Measurements from ENCODE around the gene RARB. TPM values are rescaled to one million over a fixed set of nuclear protein-coding genes. Genes with fewer than 3 reads are reported as not detected.

RARB gene
- polyA plus RNA-seq, 1 donor (not counting 4 experiments of a cell fraction or from before 2014, with no cell fraction given) = 0.03 TPM

- Histone ChIP-seq H4K20me1 (ENCODE audit: control insufficient read depth, extremely low read depth, insufficient read depth, low read length) (no peaks in the 10 kb centered on the region), H3K9ac (ENCODE audit: control insufficient read depth, extremely low read depth, insufficient read depth, low read length) (no peak overlapping the region)
These were observed 135.5 kb downstream of the RARB start for GRCh38 chr3:25563601-25564000.

GRCh38 chr3:25564075-25564474, 136.0 kb downstream of the RARB start:
- no peak overlapping the region for H3K4me2 ChIP-seq (ENCODE audit: control insufficient read depth, extremely low read depth, insufficient read depth, low read depth, low read length)
- H3K27me3 ChIP-seq (ENCODE audit: control insufficient read depth, extremely low read depth, insufficient read depth, low read length) = no peaks in the 10 kb centered on the region
- H3K4me1 ChIP-seq (ENCODE audit: control insufficient read depth, extremely low read depth, insufficient read depth, low read length) = no peaks in the 10 kb centered on the region
- H3K9me3 ChIP-seq (ENCODE audit: control insufficient read depth, low read depth, low read length) = no peaks in the 10 kb centered on the region
- DNase-seq (ENCODE audit: low read depth, low spot score) = no peak
- no peaks in the 10 kb centered on the region for H4K20me1 ChIP-seq (ENCODE audit: control insufficient read depth, extremely low read depth, insufficient read depth, low read length)
- dilution Hi-C loops (cut with MboI; ENCODE audit: extremely low pct_ligation_motif_present, low sequenced_read_pairs) = no loop called here
- no peaks in the 10 kb centered on the region for H3K36me3 ChIP-seq (ENCODE audit: control insufficient read depth in 2 of 2, extremely low read depth in 1 of 2, insufficient read depth in 2 of 2, low read length in 2 of 2)
- H3K27ac ChIP-seq (ENCODE audit: control insufficient read depth, insufficient read depth, low read length) = no peak overlapping the region
- TF ChIP-seq CTCF (optimal IDR thresholded peaks at IDR 0.05 in 1 of 3, IDR thresholded peaks at IDR 0.05 in 1 of 3, conservative IDR thresholded peaks at IDR 0.05 in 1 of 3; ENCODE audit: extremely low read depth in 1 of 3, insufficient read depth in 2 of 3, low read length in 3 of 3) (no peak), EZH2 (IDR thresholded peaks at IDR 0.05; ENCODE audit: low read length) (no peak)
- no peak overlapping the region for H2AFZ ChIP-seq (ENCODE audit: control insufficient read depth, low read length)
- H3K9me1 ChIP-seq (ENCODE audit: control insufficient read depth, extremely low read depth, insufficient read depth, low read length) = no peaks in the 10 kb centered on the region
- H3K4me3 ChIP-seq (ENCODE audit: control insufficient read depth in 2 of 3, extremely low read depth in 1 of 3, insufficient read depth in 2 of 3, low read depth in 1 of 3, low read length in 3 of 3) = no peak overlapping the region
- no peak for FAIRE-seq
- H3K9ac ChIP-seq (ENCODE audit: control insufficient read depth, extremely low read depth, insufficient read depth, low read length) = no peak overlapping the region
- H3K79me2 ChIP-seq (ENCODE audit: control insufficient read depth, insufficient read depth, low read length) = no peaks in the 10 kb centered on the region

More at GRCh38 chr3:25563601-25564000, 135.5 kb downstream of the RARB start:
- Histone ChIP-seq H3K79me2 (ENCODE audit: control insufficient read depth, insufficient read depth, low read length) (no peaks in the 10 kb centered on the region), H3K9me3 (ENCODE audit: control insufficient read depth, low read depth, low read length) (no peaks in the 10 kb centered on the region), H3K4me1 (ENCODE audit: control insufficient read depth, extremely low read depth, insufficient read depth, low read length) (no peaks in the 10 kb centered on the region), H3K4me3 (ENCODE audit: control insufficient read depth in 2 of 3, extremely low read depth in 1 of 3, insufficient read depth in 2 of 3, low read depth in 1 of 3, low read length in 3 of 3) (no peak overlapping the region), H3K27ac (ENCODE audit: control insufficient read depth, insufficient read depth, low read length) (no peak overlapping the region), H3K9me1 (ENCODE audit: control insufficient read depth, extremely low read depth, insufficient read depth, low read length) (no peaks in the 10 kb centered on the region), H2AFZ (ENCODE audit: control insufficient read depth, low read length) (no peak overlapping the region), H3K27me3 (ENCODE audit: control insufficient read depth, extremely low read depth, insufficient read depth, low read length) (no peaks in the 10 kb centered on the region), H3K4me2 (ENCODE audit: control insufficient read depth, extremely low read depth, insufficient read depth, low read depth, low read length) (no peak overlapping the region), H3K36me3 (ENCODE audit: control insufficient read depth in 2 of 2, extremely low read depth in 1 of 2, insufficient read depth in 2 of 2, low read length in 2 of 2) (no peaks in the 10 kb centered on the region)
- TF ChIP-seq CTCF (optimal IDR thresholded peaks at IDR 0.05 in 1 of 3, IDR thresholded peaks at IDR 0.05 in 1 of 3, conservative IDR thresholded peaks at IDR 0.05 in 1 of 3; ENCODE audit: extremely low read depth in 1 of 3, insufficient read depth in 2 of 3, low read length in 3 of 3) (no peak), EZH2 (IDR thresholded peaks at IDR 0.05; ENCODE audit: low read length) (no peak)
- dilution Hi-C loops (cut with MboI; ENCODE audit: extremely low pct_ligation_motif_present, low sequenced_read_pairs) = no loop called here
- FAIRE-seq (no peak), DNase-seq (ENCODE audit: low read depth, low spot score) (no peak)
